GM20000 (cell line): Measurements from ENCODE around the gene CLNK.
A peak's percentile ranks its signal among the peaks of the same experiment; 100 is the strongest.

ENCODE experiments used
- DNase-seq: peaks from one replicate; pipeline ENCODE4 v3.0.0; 2012; ENCODE audit warnings: low spot score
- TF ChIP-seq, protein P1 (sequence below): IDR thresholded peaks from 2 replicates; pipeline ENCODE4 v1.5.1; 2012; ENCODE audit warnings: mild to moderate bottlenecking, control low read depth; ENCODE audit errors: extremely low read depth, missing control alignments

CLNK gene

DNA sequence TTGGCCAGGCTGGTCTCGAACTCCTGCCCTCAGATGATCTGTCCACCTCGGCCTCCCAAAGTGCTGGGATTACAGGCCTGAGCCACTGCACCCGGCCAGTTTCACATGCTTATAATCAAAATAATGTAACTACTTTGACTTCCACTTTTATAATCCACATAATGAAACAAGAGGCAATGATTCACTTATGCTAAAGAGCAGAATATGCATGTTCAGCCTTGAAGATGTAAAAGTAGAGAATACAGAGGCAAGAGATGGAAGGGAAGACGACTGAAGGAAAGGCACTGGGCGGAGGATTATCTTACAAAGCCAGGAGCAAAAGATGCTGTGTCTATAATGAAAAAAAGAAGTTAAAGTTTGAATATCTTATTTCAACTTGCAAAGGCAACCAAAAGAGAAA is 214.1 kb downstream of the CLNK start:
- no peak for DNase-seq
- TF ChIP-seq, protein P1, sequence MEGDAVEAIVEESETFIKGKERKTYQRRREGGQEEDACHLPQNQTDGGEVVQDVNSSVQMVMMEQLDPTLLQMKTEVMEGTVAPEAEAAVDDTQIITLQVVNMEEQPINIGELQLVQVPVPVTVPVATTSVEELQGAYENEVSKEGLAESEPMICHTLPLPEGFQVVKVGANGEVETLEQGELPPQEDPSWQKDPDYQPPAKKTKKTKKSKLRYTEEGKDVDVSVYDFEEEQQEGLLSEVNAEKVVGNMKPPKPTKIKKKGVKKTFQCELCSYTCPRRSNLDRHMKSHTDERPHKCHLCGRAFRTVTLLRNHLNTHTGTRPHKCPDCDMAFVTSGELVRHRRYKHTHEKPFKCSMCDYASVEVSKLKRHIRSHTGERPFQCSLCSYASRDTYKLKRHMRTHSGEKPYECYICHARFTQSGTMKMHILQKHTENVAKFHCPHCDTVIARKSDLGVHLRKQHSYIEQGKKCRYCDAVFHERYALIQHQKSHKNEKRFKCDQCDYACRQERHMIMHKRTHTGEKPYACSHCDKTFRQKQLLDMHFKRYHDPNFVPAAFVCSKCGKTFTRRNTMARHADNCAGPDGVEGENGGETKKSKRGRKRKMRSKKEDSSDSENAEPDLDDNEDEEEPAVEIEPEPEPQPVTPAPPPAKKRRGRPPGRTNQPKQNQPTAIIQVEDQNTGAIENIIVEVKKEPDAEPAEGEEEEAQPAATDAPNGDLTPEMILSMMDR: no peak

DNA sequence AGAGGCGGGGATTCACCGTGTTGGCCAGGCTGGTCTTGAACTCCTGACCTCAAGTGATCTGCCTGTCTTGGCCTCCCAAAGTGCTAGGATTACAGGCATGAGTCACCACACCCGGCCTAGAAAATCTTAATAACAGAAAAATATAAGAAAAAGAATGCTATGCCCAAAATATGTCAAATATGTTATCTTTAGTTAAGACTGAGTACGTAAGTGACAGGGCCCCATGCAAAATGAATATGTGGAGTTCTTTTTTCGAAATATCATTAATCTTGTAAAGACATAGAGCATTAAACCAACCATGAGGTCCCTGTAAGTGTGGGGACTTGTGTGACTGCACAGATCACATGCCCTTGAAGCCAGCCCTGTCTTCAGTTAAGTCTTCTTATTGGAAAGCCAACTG is 218.4 kb downstream of the CLNK start:
- DNase-seq: no peak
- TF ChIP-seq, protein P1: no peak

DNA sequence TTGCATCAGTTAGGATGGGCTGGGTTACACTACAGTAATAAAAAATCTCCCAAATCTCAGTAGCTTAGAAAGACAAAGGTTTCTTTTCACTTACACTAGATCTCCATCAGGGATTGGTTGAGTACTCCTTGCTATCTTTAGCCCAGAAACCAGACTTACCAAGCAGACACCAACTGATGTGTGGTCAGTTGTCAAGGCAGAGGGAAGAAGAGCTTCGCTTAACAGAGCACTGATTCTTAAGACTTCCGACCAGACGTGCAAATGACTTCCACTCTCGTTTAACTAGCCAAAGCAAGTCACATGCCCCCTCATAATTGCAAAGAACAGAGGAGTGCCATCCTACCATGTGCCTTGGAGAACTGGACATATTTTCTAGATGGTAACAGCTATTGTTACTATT is 221.7 kb downstream of the CLNK start:
- TF ChIP-seq, protein P1: no peak
- DNase-seq: no peak

DNA sequence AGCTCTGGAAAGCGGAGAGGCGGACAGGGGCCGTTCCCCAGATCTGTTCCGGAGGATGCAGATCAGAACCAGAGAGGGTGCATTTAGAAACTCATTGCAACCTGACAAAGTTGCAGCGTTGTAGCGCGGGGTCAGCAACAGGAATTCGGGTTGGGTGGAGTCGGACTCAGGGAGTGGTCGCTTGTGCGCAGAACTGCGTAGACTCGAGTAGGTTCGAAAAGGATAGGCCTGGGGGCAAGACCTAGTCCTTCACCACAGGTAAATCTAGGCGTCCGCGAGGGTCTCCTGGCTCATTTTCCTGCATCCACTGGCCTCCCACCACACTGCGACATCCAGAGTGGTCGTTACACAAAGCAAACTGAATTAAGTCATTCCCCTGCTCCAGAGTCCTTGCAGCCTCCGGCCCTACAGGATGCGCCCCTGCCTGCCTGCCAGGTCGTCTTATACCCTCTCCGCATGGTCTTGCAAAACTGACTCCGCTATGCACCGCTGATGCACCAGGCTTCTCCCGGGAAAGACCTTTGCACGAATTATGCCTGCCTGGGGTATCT is 222.6 kb downstream of the CLNK start:
- TF ChIP-seq, protein P1: no peak
- DNase-seq: no peak

DNA sequence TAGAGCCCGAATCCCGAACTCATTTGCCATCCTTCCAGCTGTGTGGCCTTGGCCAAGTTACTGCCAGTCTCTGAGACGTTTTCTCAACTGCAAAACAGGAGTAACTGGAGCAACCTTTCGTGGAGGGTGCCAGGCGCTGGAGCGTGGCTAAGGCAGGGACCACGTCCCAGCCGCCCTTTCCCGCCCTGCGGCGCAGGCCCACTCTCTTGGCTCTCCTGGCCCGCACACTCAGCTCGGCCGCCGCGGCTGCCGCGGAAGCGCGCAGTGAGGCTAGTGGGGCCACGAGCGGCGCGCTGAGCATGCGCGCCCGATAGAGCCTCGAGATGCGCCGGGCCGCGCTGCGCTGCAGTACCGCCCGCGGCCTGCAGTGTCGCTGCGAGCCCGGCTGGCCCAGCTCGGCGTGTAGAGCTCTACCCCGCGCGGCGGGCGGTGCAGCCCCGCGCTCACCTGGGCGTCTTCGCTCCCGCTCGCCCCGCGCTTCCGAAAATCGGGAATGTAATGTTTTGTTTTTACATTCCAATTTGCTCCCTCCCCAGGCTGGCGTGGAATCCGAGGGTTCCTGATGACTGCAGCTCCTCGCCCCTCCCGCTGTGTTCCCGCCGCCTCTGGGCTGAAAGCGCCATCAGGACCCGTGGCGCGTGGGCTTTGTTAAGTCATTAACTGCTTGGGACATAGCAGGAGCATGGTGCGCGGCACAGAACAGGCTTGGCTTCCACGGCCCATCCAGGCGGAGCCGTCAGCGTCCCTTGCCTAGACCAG is 223.3 kb downstream of the CLNK start:
- peak; percentile 93 for DNase-seq
- TF ChIP-seq, protein P1: peak; percentile 93

DNA sequence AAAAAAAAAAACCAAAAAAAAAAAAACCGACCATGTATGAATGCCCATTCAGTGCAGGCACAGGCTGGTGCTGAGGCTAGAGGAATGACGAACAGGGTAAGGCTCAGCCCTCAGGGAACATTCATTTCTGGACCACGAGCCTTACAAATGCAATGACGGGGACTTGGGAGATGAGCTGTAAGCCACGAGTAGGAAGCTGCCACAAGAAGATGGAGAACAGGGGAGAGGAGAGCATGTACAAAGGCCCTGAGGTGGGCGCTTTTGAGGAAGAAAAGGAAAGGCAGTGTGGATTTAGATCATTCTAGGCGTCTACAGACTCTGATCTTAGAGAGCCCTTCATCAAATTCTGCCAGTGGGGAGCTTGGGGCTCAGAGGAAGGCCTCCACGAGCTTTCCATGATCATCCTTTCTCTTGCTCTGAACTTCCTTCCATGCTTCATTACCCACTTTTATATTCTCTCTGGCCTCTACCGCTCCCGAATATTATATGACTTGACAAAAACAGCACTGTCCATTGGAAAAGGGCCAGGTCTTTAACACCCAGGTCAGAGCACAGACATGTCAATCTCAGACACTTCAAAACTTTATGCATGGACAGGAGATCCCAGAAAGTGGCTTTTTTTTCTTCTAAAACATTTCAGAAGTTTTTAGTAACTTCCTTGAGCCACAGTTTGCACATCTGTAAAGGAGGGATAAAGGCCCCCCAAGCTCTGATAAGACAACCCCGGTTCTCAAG is 224.1 kb downstream of the CLNK start:
- DNase-seq: peak; percentile 25
- TF ChIP-seq, protein P1: no peak

DNA sequence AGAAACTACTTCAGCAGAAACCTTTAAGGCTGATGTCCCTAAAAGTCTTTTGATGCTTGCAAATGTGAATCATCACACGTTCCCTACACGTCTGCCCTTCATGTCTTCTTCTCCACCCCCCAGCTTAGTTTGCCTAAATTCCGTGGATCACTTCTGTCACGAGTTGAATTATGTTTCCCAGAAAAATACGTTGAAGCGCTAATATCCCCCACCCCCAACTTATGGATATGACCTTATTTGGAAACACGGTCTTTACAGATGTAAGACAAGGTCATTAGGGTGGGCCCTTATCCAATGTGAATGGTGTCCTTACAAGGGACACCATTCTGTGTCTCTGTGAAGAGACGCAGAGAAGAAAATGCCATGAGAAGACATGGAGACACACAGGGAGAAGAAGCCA is 225.3 kb downstream of the CLNK start:
- no peak for DNase-seq
- TF ChIP-seq, protein P1: no peak
